AG20443 (cell line): Measurements from ENCODE around the gene MED26.

Experiments used
- DNase-seq: peaks from one replicate; pipeline ENCODE4 v3.0.0; 2012; ENCODE audit warnings: low spot score, mixed read lengths

Gene MED26

GRCh38 chr19:16650821-16651220, 22.8 kb upstream of the MED26 start:
- DNase-seq, result no peak

GRCh38 chr19:16649734-16650133, 21.7 kb upstream of the MED26 start:
- DNase-seq, result peak; percentile 56

- no peak for DNase-seq
These were observed 17.1 kb upstream of the MED26 start for GRCh38 chr19:16645140-16645539.

- no peak for DNase-seq
These were observed 13.7 kb upstream of the MED26 start for GRCh38 chr19:16641695-16642094.

- DNase-seq, result no peak
These were observed 12.9 kb upstream of the MED26 start for GRCh38 chr19:16640951-16641350.

- DNase-seq, result no peak
These were observed 10.7 kb upstream of the MED26 start for GRCh38 chr19:16638666-16639065.

- no peak for DNase-seq
These were observed 9.5 kb upstream of the MED26 start for GRCh38 chr19:16637535-16637934.

GRCh38 chr19:16631465-16631864, 3.5 kb upstream of the MED26 start:
- no peak for DNase-seq

GRCh38 chr19:16628984-16629691, 1.1 kb upstream of the MED26 start:
- DNase-seq, result peak; percentile 60

GRCh38 chr19:16627928-16628182, 149 bp downstream of the MED26 start:
- DNase-seq, result no peak

GRCh38 chr19:16627193-16627927, 644 bp downstream of the MED26 start:
- DNase-seq, result peak; percentile 24

- no peak for DNase-seq
These were observed 1.2 kb downstream of the MED26 start for GRCh38 chr19:16626796-16627192.

GRCh38 chr19:16625163-16625958, 2.6 kb downstream of the MED26 start:
- DNase-seq, result no peak

GRCh38 chr19:16624236-16624635, 3.8 kb downstream of the MED26 start:
- no peak for DNase-seq

- DNase-seq, result no peak
These were observed 4.4 kb downstream of the MED26 start for GRCh38 chr19:16623576-16623975.

- no peak for DNase-seq
These were observed 4.9 kb downstream of the MED26 start for GRCh38 chr19:16623066-16623465.

GRCh38 chr19:16621165-16621800, 6.7 kb downstream of the MED26 start:
- no peak for DNase-seq

GRCh38 chr19:16620584-16620983, 7.4 kb downstream of the MED26 start:
- DNase-seq, result no peak

GRCh38 chr19:16620018-16620417, 8.0 kb downstream of the MED26 start:
- no peak for DNase-seq

GRCh38 chr19:16619457-16619856, 8.5 kb downstream of the MED26 start:
- peak; percentile 36 for DNase-seq

GRCh38 chr19:16618248-16618647, 9.8 kb downstream of the MED26 start:
- DNase-seq, result no peak

GRCh38 chr19:16615808-16616207, 12.2 kb downstream of the MED26 start:
- no peak for DNase-seq

- no peak for DNase-seq
These were observed 13.1 kb downstream of the MED26 start for GRCh38 chr19:16614941-16615340.
